RPMI8226 (cell line): Measurements from ENCODE around the gene TMEM62.

ENCODE experiments used
- DNase-seq: peaks from one replicate; pipeline ENCODE4 v3.0.0-alpha.2; 2015

Gene TMEM62

DNA sequence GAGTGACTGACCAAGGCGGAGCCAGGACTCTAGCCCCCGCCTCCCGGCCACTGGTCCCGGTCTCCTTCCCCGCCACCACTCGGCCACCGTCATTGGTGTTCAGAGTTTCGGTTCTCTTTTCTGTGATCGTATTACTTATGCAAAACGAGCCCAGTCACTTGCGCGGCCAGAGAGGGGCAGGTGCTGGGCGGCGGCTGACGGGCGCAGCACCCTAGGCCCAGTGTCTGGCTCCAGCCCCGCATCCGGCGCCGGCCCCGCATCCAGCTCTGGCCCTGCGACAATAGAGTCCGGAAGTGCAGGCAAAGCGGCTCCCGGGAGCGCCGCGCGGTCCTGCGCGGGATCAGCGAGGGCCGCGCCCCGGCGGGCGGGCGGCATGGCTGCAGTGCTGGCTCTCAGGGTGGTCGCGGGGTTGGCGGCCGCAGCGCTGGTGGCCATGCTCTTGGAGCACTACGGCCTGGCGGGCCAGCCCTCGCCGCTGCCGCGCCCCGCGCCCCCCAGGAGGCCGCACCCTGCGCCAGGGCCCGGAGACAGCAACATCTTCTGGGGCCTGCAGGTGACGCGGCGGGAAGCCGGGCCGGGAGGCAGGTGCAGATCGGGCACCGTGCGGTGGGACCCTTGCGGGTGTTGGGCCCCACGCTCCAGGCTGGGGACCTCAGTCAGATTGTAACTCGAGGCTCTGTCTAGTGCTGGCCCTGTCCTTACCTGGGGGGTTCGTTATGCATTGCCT is at the start of gene TMEM62:
Gene TMEM62, plus strand, starts transcription at position 157 of the 727 bp plus-strand sequence. Its CDS starts 217 bp downstream, at position 374.
- peak; percentile 86 for DNase-seq

DNA sequence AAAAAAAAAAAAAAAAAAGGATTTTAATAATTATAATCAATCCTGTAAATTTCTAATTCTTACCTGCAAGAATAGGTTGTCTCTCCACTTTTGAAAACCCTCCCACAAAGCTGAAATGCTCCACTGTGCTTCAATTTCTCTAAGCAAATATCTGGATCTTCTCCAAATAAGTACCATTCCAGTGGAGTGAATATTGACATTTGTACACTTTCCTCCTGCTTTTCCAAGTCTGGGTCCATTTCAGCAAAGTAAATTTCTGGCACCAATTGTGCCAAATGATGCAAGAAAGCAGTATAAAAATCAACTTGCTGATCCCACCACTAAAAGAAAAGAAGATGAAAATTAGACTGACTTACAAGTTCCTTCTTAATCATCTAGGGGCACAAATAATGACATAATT is 47.5 kb upstream of the TMEM62 start:
- no peak for DNase-seq

DNA sequence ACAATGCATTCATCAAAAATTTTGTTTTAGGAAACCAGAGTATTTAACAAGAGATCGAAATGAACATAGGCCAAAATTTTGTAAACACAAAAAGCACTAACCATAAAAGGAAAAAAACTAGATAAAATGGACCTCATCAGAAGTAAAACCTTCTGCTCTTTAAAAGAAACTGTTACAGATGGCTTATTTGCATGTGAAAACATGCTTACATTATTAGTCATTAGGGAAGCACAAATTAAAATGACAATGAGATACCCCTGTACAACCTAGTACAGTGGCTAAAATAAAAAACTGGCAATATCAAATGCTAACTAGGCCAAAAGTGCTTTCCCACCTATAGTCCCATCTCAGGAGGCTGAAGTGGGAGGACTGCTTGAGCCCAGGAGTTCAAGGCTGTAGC is 46.8 kb upstream of the TMEM62 start:
- DNase-seq, result no peak

DNA sequence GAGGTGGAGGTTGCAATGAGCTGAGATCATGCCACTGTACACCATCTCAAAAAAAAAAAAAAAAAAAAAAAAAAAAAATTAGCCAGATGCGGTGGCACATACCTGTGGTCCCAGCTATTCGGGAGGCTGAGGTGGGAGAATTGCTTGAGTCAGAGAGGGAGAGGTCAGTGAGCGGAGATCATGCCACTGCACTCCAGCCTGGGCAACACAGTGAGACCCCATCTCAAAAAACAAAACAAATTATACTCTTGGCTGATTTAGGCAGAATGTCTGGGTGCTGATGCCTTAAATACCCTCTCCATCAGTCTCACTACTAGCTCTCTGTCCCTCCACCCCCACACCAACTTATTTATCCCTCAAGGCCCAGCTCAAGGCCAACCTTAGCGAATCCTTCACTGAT is 41.5 kb upstream of the TMEM62 start:
- no peak for DNase-seq

DNA sequence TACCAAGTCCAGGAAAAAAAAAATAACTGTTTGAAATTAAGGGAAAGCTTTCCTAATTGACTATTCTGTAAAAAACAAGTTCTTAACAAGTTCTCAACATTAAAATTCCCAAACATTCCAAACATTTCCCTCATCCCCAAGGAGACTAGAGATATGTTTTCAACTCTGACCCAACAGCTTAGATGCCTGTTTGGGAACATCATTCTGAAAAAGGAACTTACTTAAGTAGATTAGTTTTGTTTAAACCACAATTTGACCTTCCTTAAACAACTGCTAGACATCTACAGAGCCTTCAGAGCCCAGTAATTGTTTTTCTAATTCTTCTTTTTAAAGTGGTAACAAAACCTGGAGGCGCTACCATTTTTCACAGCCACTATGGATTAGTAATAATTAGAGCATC is 40.4 kb upstream of the TMEM62 start:
- no peak for DNase-seq

DNA sequence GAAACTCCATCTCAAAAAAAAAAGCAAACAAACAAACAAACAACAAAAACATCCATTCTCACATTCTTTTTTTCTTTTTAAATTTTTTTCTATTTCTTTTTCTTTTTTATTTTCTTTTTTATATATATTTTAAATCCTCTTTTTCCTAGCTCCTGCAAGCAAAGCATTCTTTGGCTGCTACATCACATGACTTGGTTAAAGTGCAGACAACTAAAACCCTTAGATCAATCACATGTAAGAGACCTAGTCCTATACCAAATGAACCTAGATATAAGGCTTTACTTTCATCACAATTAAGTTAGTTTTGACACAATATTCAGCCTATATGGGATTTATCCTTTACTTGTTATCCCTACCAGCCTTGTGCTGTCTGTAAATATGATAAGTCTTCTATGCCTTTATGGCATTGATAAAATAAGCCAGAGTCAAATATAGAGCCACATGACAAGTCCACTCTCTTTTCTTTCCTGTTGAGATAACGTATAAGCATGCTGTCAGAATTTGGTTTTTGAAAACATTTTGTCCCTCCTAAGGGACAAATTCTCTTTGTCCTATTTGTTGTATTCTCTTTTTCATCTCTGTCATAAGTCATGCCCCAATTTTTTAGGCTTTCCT is 38.9 kb upstream of the TMEM62 start:
- DNase-seq, result no peak

DNA sequence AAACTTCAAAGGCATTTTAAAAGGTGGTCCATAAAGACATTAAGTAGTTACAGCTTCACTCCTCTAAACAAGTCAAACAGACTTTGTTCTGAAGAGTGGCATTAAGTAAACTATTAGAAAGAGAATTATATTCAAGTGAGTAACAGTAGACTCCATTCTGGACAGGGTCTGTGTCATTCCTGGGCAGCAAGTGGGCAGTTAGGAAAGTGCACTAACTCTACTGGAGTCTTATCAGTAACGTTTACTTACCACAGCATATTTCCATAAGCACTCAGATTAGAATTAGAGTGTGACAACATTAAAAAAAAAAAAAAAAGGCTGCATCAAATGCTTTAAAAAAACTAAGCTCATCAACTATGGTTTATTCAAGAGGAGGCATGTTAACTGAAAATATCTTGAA is 38.1 kb upstream of the TMEM62 start:
- no peak for DNase-seq

DNA sequence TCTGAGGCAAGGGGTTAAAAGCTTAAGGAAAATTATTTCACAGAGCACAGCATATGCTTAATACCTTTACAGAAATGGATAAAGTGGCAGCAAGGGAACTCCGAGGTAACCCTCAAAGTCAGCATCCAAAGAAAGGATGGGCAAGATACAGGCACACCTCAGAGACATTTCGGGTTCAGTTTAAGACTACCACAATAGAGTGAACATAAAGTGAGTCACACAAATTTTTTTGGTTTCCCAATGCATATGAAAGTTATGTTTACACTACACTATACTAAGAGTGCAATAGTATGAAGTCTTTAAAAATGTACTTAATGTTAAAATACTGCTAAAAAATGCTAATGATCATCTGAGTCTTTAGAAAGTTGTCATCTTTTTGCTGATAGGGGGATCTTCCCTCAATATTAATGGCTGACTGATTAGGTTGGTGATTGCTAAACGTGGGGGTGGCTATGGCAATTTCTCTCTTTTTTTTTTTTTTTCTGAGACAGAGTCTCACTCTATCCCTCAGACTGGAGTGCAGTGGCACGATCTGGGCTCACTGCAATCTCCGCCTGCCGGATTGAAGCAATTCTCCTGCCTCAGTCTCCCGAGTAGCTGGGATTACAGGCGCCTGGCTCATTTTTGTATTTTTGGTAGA is 37.6 kb upstream of the TMEM62 start:
- DNase-seq, result no peak

DNA sequence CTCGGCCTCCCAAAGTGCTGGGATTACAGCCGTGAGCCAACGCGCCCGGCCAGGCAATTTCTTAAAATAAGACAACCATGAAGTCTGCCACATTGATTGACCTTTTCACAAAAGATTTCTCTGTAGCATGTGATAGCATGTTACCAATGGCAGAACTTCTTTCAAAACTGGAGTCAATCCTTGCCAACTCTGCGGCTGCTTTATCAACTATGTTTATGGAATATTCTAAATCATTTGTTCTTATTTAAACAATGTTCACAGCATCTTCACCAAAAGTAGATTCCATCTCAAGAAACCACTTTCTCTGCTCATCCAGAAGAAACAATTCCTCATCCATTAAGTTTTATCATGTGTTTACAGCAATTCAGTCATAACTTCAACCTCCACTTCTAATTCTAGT is 37.0 kb upstream of the TMEM62 start:
- DNase-seq, result no peak

DNA sequence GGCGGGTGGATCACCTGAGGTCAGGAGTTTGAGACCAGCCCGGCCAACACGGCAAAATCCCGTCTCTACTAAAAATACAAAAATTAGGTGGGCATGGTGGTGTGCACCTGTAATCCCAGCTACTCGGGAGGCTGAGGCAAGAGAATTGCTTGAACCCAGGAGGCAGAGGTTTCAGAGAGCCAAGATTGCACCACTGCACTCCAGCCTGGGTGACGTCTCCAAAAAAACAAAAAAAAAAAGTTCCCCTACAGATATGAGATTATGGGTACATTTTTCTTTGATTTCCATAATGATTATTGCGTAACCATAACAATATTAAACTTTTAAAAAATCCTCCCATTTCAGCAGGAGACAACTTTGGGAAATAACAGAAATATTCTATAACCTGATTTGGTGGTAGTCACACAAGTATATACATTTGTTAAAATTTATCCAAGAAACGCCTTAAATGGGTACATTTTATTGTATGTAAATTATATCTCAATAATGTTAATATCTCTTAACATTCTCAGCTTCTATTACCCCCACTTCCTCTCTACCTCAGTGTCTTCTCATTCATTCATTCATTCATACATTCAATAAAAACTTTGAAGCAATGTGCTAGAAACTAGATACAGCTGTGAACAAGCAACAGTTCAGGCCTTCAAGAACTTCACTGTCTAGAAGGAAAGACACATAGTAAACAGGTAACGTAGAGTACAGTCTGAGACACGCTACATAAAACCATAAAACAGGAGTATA is 34.1 kb upstream of the TMEM62 start:
- DNase-seq, result no peak

DNA sequence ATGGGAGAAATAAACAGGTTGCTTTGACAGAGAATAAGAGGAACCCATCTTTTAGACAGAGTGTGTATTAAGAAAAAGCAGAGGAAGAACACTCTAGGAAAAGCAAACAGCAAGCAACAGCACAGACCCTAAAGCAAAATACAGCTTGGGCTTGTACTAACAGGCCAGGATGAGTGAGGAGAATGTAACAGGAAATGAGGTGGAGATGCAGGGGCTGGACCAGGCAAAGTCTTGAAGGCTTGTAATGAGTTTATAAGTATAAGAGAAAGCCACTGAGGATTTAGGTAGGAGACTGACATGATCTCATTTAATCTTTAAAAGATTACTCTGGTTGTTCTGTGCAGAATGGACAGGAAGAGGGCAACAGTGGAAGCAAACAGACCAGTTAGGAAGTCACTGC is 32.4 kb upstream of the TMEM62 start:
- no peak for DNase-seq

DNA sequence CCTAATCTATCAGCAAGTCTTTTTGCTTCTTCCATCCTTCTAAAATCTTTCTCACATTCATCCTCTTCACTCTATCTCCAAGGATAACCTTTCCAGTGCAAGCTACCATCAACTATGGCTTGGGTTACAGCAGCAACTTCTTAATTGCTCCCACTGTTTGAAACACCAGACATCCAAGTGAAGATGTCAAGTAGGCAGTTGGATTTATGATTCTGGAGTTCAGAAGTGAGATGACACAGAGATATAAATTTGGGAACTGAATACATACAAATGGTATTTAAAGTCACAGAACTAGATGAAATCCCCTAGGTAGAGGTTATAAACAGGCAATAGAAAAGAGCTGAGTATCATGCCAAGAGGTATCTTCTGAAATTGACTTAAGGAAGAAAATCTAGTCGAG is 31.2 kb upstream of the TMEM62 start:
- DNase-seq, result no peak

DNA sequence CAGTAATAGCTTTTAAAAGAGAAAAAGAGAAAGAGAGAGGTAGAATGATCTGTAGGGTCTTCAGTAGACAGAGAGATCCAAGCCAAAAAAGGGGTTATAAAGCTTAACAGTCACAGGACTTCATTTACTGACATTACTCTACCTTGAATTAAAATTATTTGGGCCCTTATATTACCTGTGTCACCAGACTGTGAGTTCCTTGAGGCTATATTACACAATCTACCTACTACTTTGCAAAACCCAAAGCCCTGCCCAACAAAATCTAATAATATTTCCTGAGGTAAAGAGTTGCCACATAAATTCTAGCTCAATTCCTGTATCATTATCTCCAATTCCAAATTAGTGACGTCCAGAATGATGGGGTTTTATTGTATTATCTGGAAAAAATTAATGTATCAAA is 29.5 kb upstream of the TMEM62 start:
- DNase-seq, result no peak

DNA sequence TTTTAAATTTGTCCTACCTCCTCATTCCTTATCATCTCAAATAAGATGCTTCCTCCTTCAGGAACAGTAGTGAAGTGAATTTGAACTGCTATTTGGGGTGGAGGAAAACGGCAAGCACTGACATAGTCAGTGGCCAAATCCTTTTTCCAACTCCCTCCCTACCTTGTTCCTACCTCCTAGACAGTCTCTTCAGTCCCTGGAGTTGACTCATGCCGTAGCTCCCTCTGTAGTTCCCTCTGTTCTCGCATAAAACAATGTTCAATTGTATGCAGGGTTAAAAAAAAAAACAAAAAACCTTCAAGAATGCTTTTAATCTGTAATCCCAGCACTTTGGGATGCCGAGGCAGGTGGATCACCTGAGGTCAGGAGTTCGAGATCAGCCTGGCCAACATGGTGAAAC is 29.0 kb upstream of the TMEM62 start:
- DNase-seq, result no peak

DNA sequence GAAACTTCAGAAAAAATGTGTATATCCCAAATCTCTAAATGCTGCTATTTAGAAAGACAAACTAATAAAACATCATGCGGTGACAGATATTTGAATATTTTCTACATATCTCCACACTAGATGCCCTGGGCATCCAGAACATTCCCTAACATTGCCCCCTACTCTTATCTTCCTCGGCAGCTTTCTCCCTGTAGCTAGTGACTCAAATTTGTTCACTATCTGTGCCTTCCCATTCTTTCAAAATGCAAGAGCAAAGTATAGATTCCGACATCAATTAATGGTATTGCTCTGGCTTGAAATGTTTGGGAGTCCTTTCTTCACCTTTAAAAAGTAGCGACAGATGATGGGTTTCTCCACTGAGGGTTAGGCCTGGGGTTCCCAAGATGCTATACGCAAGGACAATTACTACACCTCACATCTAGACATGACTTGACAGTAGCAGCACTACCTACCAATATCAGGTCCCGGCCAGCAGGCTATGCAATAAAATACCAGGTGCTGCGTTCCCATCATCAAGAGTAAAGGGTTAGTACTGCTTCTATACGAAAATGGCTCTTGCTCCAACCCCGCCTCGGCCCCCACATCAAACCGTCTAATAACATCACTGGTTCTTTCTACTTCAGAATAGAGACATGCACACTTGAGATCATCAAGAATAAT is 28.2 kb upstream of the TMEM62 start:
- DNase-seq, result peak; percentile 11

DNA sequence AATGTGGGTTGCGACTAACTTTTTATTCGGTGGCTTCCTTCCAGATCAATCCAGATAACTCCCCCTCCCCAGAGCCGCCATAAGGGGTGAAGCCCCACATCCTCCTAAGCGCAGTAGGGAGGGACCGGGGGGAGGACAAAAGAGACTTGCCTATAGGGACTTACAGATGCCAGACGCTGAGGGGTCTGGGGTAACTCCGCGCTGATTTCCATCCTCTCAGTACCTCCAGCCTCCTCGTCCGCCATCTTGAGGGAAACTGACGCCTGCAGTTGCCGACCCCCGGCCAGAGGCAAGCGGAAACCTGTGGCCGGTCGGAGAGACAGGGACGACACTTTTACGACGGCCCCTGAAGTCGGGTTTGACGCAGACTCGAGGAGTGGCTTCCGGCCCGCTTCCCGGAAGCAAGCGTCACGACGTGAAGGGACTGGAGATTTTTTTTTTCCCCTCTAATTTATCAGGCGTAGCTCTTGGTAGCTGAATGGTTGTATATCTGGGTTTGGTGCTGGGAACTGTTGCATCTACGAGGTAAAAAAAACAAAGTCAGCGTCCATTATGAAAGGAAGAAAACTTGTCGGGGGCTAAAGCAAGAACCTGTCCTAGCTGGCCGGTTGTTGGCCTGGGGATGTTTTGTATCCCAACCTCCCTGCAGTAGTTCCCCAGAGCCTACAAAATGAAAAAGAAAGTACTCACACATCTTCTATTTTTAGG is 27.5 kb upstream of the TMEM62 start, which contains the start of gene UBR1:
Gene UBR1, minus strand, starts transcription at position 261 of the 708 bp plus-strand sequence. Its CDS starts 16 bp downstream, at position 245.
- DNase-seq, result peak; percentile 87

DNA sequence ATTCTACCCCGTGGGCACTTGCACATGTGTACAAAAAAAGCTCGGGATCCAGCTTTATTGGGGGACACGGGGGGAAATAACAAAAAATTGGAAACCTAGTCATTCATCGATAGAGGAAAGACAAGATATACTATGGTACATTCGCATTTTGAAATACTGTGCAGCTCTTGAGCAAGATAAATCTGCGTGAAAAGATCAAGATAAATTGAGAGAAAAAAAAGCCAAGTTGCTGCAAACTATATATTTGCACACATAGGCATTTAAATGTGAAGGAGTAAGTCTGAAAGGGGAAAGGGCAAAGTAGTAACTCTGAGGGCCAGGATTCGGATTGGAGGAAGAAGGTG is 26.9 kb upstream of the TMEM62 start:
- no peak for DNase-seq

DNA sequence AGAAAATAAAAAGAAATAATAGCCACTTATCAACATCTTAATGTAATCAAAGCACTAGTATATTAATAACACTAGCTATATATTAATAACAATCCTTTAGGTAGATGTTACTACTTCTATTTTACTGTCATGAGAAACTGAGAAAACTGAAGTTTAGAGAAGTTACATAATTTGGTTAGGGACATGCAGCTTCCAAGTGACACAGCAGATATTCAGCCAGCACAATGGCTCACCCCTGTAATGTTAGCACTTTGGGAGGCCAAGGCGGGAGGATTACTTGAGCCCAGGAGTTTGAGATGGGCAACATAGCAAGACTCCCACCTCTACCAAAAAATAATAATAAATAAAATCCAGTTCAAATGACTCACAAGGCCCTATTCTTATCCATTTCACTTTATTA is 25.6 kb upstream of the TMEM62 start:
- no peak for DNase-seq

DNA sequence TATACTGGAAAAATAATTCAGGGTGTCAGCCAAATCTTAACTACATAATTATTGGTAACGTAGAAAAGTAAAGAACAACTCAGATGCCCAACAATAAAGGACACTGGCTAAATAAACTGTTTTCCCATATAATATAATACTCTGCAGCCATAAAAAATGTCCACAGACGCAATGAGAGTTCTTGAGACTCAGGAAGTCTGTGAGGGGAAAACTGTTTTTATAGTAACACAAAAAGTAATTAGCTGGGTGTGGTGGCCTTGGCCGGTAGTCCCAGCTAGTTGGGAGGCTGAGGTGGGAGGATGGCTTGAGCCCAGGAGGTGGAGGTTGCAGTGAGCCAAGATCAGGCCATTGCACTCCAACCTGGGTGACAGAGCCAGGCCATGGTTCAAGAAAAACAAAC is 22.0 kb upstream of the TMEM62 start:
- DNase-seq, result no peak

DNA sequence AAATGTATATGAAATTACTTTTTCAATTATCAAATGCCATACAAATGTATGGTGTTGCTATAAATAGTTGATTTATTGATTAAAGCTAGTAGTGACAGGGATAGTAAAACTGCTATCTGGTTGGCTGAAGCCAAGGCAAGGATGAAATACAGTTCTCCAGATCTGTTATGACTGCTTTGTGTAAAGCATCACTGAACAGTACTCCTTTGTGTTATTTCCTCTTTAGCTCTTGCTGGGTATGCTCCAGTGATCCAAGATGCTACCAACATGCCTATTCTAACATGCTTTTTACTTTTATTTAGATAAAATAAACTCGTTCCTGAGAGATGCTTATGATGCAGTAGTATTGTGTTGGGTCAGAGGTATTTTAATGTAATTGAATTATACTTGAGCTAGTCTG is 15.1 kb upstream of the TMEM62 start:
- DNase-seq, result no peak

DNA sequence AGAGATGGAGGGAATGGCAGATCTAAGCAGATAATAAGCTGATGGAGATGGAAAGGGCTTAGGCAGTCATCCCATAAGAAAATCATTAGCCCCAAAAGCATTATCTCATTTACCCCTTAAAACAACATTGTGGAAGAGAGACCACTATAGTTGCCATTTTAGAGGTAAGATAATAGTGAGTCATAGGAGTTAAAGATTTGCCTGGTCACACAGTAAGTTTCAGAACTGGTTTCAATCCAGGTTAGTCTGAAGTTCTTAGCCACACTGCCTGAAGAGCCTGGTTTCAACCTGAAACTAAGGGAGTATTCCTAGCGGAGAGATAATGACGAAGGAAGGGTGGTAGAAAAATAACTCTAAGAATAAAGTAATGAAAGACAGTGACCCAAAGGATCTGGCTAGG is 14.6 kb upstream of the TMEM62 start:
- DNase-seq, result no peak

DNA sequence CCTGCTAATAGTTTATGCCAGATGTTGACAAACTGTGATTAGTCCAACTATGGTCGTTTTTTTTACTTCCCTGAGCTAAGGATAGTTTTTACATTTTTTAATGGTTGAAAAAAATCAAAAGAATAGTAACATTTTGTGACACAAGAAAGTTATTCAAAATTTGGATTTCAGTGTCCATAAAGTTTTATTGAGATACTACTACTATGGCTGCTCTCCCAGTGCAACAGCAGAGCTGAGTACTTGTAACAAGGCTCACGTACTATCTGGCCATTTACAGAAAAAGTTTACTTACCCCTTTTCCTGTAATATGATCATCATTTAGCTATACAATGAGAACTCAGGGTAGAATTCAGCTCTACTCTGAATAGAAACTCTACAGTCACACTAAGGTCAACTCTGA is 11.5 kb upstream of the TMEM62 start:
- DNase-seq, result no peak
